Calu3 (cell line): ENCODE results near the gene PBX4. TPM values are rescaled to one million over a fixed set of nuclear protein-coding genes. Genes with fewer than 3 reads are reported as not detected.

Experiments
- BruUV-seq: library from RNA; stranded (reverse); fragments of 400-500 nt; replicated peaks from 2 replicates; lab custom pipeline; 2021; lab: Mats Ljungman, UMichigan
- CTCF ChIA-PET: fragments of 300-600 bp; sonication (Branson Sonifier 250); formaldehyde crosslinking; loops from one replicate; lab custom pipeline; 2022; ENCODE audit warnings: antibody characterized with exemption; lab: Charles Lee
- DNase-seq: peaks from one replicate; pipeline ENCODE4 v3.0.0; 2022
- H3K27ac Mint-ChIP-seq: one replicate; pipeline ENCODE4 v1.8.0; 2022; ENCODE audit warnings: mixed read lengths; ENCODE audit not compliant: unreplicated experiment
- H3K27me3 Mint-ChIP-seq: one replicate; pipeline ENCODE4 v1.8.0; 2022; ENCODE audit warnings: mixed read lengths; ENCODE audit not compliant: unreplicated experiment
- H3K36me3 Mint-ChIP-seq: one replicate; pipeline ENCODE4 v1.8.0; 2022; ENCODE audit warnings: mild to moderate bottlenecking, moderate library complexity, mixed read lengths; ENCODE audit not compliant: insufficient read depth, unreplicated experiment
- H3K4me1 Mint-ChIP-seq: one replicate; pipeline ENCODE4 v1.8.0; 2022; ENCODE audit warnings: mild to moderate bottlenecking, low read depth, mixed read lengths; ENCODE audit not compliant: unreplicated experiment
- H3K4me3 Mint-ChIP-seq: one replicate; pipeline ENCODE4 v1.8.0; 2022; ENCODE audit warnings: mild to moderate bottlenecking, low read depth, moderate library complexity, mixed read lengths; ENCODE audit not compliant: unreplicated experiment
- H3K9me3 Mint-ChIP-seq: one replicate; pipeline ENCODE4 v1.8.0; 2022; ENCODE audit warnings: low read depth, mixed read lengths; ENCODE audit not compliant: unreplicated experiment
- CTCF ChIP-seq: fragments of 200-600 bp; IDR thresholded peaks from one replicate; pipeline ENCODE4 v1.8.0; 2022; ENCODE audit warnings: antibody characterized with exemption; ENCODE audit not compliant: unreplicated experiment
- intact Hi-C: fragments of 100-400 bp; cut with micrococcal nuclease; formaldehyde crosslinking; loops from one replicate; pipeline ENCODE4 v1.10.0; 2022; ENCODE audit not compliant: unreplicated experiment
- total RNA-seq: library from RNA; stranded (reverse); gene quantifications from 2 replicates; pipeline ENCODE4 v1.2.3, GENCODE V29; 2022

Gene PBX4
- total RNA-seq, 1 experiment from 2014 or later: 6.0 TPM

GRCh38 chr19:19662344-19662743 is 43.9 kb upstream of the PBX4 start:
- H3K4me1 Mint-ChIP-seq: peaks cover 18% of the 10 kb centered on the region

GRCh38 chr19:19661675-19662251 is 43.3 kb upstream of the PBX4 start:
- TF ChIP-seq CTCF: no peak
- Mint-ChIP-seq H3K27ac (no peak overlapping the region), H3K36me3 (peaks cover 33% of the 10 kb centered on the region), H3K4me3 (peak overlapping the region; percentile 96), H3K9me3 (no peaks in the 10 kb centered on the region), H3K27me3 (no peaks in the 10 kb centered on the region), H3K4me1 (peaks cover 18% of the 10 kb centered on the region)
- no peak for DNase-seq
- intact Hi-C loops: no loop called here
- no TSS peak for BruUV-seq
- CTCF ChIA-PET: no interaction called here

More at GRCh38 chr19:19662344-19662743, 43.9 kb upstream of the PBX4 start:
- H3K9me3 Mint-ChIP-seq: no peaks in the 10 kb centered on the region
- peak overlapping the region; percentile 84 for H3K27ac Mint-ChIP-seq
- peak overlapping the region; percentile 96 for H3K4me3 Mint-ChIP-seq
- H3K27me3 Mint-ChIP-seq: no peaks in the 10 kb centered on the region
- no peak for TF ChIP-seq CTCF
- intact Hi-C loops: no loop called here
- no peak for DNase-seq
- peaks cover 33% of the 10 kb centered on the region for H3K36me3 Mint-ChIP-seq
- TSS peak; percentile 75 for BruUV-seq
- CTCF ChIA-PET: no interaction called here

GRCh38 chr19:19661141-19661674 is 42.7 kb upstream of the PBX4 start:
- no peak for TF ChIP-seq CTCF
- Mint-ChIP-seq H3K36me3 (peaks cover 33% of the 10 kb centered on the region), H3K4me3 (no peak overlapping the region), H3K27ac (no peak overlapping the region), H3K27me3 (no peaks in the 10 kb centered on the region), H3K4me1 (peaks cover 18% of the 10 kb centered on the region), H3K9me3 (no peaks in the 10 kb centered on the region)
- BruUV-seq: no TSS peak
- intact Hi-C loops: no loop called here
- CTCF ChIA-PET: no interaction called here
- DNase-seq: no peak

DNA sequence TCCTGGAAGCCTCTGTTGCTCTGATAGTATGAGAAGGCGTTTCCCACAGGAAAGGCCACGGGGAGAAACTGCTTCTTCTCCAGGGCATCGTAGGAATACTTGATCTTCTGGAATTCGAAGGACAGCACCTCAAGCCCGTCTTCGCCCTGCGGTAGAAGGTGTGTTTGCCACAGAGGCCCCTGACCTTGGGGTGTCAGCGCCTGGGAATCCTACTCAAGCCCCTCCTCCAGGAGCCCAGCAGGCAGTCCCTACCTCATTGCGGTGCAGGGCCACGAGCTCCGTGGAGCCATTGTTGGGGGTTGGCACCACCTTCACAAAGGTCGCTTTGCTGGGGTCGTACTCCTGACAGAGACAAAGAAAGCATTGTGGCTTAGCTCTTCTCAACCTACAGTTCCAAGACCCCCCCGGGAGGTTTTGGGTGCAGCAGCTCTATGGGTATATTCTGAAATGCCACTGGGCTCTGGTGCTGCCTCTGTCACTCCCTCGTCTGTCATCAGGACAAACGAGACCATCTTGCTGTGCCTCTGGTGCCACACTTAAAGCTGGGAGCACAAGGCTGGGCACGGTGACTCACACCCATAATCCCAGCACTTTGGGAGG is 41.3 kb upstream of the PBX4 start:
- TF ChIP-seq CTCF: no peak
- intact Hi-C loops: no loop called here
- no peaks in the 10 kb centered on the region for H3K27me3 Mint-ChIP-seq
- H3K4me3 Mint-ChIP-seq: no peak overlapping the region
- BruUV-seq: no TSS peak
- H3K27ac Mint-ChIP-seq: no peak overlapping the region
- H3K4me1 Mint-ChIP-seq: peaks cover 18% of the 10 kb centered on the region
- peaks cover 41% of the 10 kb centered on the region for H3K36me3 Mint-ChIP-seq
- DNase-seq: no peak
- CTCF ChIA-PET: no interaction called here
- H3K9me3 Mint-ChIP-seq: no peaks in the 10 kb centered on the region
